Stimulated activated naive CD8-positive, alpha-beta T cell treated with anti-CD3 and anti-CD28 coated beads, Interleukin-15, Interleukin-2, amounts not matched to agents 100 U/mL and 50 U/mL, for 24 hours (primary cell): ENCODE data around the gene MED15.
A peak's percentile ranks its signal among the peaks of the same experiment; 100 is the strongest.

Experiments
- ATAC-seq: fragments of 150-1000 bp; cut with Tn5 transposase; one replicate; pipeline ENCODE4 v1.10.0; 2021
- DNase-seq: peaks from one replicate; pipeline ENCODE4 v3.0.0; 2021

The MED15 gene

GRCh38 chr22:20552443-20553401 is 45.3 kb downstream of the MED15 start:
- DNase-seq (no peak), ATAC-seq (no peak)

GRCh38 chr22:20553947-20554741 is 46.7 kb downstream of the MED15 start:
- ATAC-seq = no peak

DNA sequence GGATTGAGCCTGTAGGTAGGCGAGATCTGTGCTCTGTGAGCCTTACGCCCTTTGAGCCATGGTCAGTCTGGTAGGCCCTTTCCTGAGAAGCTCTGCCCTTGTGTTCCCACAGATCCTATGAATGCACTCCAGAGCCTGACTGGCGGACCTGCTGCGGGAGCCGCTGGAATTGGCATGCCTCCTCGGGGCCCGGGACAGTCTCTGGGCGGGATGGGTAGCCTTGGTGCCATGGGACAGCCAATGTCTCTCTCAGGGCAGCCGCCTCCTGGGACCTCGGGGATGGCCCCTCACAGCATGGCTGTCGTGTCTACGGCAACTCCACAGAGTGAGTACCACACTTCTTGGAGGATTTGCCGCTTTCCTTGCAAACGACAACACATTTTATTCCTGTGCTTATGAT is 47.4 kb downstream of the MED15 start:
- no peak for DNase-seq

More at GRCh38 chr22:20553947-20554741, 46.7 kb downstream of the MED15 start:
- DNase-seq = no peak

GRCh38 chr22:20558534-20558933 is 51.1 kb downstream of the MED15 start:
- DNase-seq (no peak), ATAC-seq (no peak)

More for the DNA sequence above, 47.4 kb downstream of the MED15 start:
- ATAC-seq = no peak

- no peak for ATAC-seq
- DNase-seq = no peak
These were observed 51.9 kb downstream of the MED15 start for GRCh38 chr22:20559174-20559760.

DNA sequence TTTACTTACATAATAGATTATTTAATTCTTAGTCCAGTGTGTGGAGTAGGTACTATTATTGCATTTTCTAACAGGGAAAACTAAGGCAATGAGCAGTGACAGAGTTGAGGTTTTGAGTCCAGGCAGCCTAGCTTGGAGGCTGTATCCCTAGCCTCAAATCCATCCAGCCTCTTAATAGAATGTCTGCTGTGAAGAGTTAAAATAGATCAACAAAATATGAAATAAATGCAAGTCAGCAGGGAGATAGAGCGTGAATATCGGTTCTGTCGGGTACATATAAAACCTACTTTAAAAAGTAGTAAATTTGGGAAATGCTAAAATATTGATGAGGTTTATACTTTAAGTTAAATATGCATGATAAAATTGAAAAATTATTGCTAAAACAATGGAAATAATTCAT is 53.3 kb downstream of the MED15 start:
- ATAC-seq (no peak), DNase-seq (no peak)

GRCh38 chr22:20561882-20562281 is 54.5 kb downstream of the MED15 start:
- DNase-seq (no peak), ATAC-seq (no peak)

DNA sequence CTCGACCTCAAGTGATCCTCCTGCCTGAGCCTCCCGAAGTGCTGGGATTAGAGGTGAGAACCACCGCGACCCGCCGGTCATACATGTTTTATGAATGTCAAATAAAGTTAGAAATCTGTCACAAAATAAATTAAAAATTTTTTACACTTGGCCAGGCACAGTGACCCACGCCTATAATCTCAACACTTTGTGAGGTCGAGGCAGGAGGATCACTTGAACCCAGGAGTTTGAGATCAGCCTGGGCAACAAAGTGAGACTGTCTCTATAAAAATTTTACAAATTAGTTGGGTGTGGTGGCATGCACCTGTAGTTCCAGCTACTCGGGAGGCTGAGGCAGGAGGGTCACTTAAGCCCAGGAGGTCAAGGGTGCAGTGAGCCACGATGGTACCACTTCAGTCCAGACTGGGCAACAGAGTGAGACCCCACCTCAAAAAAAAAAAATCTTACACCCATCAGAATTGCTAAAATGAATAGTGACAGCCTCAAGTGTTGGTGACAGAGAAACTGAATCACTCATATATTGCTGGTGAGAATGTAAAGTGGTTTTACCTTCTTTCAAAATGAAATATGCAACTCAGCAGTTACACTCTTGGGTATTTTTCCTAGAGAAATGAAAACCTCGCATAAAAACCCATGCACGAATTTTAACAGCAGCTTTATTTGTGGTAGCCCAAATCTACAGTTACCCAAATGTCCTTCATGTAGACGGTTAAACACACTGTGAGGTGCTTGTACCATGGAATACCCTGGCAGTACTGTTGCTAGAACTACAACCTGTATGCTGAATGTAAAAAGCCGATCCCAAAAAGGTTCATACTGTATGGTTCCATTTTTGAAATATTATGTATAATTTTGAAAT is 55.4 kb downstream of the MED15 start:
- ATAC-seq = peak; percentile 11

GRCh38 chr22:20563466-20563906 is 56.1 kb downstream of the MED15 start:
- ATAC-seq = peak; percentile 34
- DNase-seq = no peak

More for the DNA sequence above, 55.4 kb downstream of the MED15 start:
- no peak for DNase-seq

DNA sequence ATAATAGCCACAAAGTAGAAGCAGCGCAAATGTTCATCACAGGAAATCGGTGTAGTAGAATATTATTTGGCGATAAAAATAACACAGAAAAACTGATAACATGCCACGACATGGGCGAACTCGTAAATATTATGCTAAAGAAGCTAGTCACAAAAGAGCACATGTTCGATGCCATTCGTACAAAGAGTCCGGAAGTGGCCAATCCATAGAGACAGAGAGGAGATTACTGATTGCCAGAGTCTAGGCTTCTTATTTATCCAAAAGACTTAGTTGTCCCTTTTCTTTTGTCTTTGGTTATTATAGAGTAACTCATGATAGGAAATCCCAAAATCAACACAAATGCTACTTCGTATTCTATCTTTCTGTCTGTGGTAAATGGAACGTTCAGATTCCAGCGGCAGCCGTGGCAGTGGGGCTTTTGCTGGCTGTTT is 56.5 kb downstream of the MED15 start:
- ATAC-seq (no peak), DNase-seq (no peak)

DNA sequence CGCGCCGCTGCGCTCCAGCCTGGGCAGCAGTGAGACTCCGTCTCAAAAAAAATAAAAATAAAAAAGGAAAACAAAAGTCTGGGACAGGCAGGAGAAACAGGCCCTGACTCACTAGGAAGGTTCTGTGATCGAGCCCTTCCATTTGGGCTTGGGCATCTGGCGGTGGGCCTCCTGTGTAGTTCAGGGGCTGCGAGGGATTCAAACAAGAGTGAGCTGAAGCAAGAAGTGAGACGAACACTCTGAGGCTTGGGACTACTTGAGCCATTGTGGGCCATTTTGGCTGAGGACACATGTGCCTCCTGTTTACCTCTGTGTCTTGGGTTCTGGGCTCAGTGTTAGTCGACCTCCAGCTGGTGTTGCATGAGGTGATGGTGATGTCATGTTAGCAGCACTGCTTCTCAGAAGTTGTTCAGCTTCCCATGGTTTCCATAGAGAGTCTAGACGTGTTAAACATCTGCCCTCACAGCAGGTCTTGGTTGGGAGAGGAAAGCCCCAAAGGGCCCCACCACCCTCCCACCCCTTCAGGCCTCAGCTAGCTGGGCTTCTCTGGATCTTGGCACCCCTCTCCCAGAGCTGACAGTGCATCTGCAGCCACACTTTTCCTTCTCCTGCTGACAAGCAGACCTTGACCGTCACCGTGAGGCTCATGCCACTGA is 57.8 kb downstream of the MED15 start:
- ATAC-seq = no peak
- DNase-seq = no peak

DNA sequence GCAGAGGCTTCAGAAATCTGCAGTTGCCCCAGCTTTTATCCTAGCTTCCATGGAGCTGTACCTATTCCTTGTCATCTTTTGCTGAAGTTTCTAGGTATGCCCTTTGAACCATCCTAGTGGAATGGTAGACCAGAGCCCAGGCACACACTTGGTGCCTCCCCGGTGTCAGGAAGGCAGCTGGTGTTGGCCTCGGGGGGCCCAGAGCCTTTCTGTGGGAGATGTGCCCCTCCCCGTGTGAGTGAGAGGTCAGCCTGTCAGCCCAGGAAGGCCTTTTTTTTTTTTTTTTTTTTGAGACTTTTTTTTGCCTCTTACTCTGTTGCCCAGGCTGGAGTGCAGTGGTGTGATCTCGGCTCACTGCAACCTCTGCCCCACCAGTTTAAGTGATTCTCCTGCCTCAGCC is 58.4 kb downstream of the MED15 start:
- no peak for DNase-seq

DNA sequence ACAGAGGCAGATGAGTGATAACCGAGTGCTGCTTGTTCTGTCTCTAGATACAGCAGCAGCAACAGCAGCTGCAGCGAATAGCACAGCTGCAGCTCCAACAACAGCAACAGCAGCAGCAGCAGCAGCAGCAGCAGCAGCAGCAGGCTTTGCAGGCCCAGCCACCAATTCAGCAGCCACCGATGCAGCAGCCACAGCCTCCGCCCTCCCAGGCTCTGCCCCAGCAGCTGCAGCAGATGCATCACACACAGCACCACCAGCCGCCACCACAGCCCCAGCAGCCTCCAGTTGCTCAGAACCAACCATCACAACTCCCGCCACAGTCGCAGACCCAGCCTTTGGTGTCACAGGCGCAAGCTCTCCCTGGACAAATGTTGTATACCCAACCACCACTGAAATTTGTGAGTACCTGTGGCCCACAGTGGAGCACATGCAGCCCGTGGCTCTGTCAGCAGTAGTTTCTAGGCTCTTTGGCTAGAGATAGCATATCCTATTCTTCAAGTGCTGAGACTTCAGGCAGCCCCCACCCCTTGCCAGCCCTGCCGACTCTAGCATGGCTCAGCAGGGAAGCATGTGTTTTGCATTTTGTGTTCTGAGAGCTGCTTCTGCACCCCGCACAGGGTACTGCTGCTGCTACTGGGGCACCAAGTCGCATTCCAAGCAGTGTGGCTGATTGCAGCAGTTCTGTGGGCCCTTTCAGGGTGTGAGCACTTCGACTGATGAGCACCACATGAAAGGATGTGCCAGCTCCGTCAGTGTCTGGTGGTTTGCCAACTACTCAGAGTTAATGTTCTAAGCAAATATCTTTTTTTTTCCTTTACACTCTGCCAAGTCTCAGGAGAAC is 59.2 kb downstream of the MED15 start:
- ATAC-seq = peak; percentile 20

More for the DNA sequence above, 58.4 kb downstream of the MED15 start:
- no peak for ATAC-seq

DNA sequence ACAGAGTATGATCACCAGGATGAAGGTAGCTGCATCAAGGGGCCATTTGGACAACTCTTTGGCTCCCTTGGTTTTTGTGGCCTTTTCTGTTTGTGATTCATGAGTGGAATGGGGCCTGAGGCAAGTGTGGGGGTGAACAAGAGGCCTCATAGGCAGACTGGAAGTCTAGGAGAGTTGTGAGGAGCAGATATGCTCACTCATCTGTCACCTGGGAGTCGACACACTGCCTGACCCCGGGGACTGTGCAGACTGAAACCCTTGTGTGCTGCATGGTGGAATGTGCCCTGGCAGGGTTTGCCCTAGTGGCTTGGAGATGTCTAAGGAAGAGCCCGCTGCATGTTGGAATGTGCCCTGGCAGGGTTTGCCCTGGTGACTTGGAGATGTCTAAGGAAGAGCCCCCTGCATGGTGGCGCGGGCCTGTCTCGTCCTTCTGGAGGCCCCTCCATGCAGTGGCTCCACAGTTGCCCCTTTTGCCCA is 60.0 kb downstream of the MED15 start:
- DNase-seq (no peak), ATAC-seq (peak; percentile 10)

More for the DNA sequence above, 59.2 kb downstream of the MED15 start:
- peak; percentile 38 for DNase-seq

DNA sequence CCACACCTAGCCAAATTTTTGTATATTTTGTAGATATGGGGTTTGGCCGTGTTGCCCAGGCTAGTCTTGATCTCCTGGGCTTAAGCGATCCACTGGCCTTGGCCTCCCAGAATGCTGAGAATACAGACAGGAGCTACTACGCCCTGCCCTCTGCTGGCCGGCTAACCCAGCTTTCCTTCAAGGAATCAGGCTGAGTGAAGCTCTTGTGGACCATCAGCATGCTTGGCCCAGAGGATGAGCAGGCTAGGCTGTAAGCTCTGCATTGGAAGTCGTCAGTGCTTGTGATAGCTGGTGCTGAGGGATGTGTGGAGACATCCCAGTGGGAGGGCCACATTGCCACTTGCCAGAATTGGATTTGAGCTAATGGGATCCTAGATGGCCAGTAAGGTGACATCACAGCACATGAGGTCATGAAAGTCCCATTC is 60.6 kb downstream of the MED15 start:
- no peak for DNase-seq
- ATAC-seq = no peak

GRCh38 chr22:20568502-20569058 is 61.2 kb downstream of the MED15 start:
- ATAC-seq = no peak
- no peak for DNase-seq

DNA sequence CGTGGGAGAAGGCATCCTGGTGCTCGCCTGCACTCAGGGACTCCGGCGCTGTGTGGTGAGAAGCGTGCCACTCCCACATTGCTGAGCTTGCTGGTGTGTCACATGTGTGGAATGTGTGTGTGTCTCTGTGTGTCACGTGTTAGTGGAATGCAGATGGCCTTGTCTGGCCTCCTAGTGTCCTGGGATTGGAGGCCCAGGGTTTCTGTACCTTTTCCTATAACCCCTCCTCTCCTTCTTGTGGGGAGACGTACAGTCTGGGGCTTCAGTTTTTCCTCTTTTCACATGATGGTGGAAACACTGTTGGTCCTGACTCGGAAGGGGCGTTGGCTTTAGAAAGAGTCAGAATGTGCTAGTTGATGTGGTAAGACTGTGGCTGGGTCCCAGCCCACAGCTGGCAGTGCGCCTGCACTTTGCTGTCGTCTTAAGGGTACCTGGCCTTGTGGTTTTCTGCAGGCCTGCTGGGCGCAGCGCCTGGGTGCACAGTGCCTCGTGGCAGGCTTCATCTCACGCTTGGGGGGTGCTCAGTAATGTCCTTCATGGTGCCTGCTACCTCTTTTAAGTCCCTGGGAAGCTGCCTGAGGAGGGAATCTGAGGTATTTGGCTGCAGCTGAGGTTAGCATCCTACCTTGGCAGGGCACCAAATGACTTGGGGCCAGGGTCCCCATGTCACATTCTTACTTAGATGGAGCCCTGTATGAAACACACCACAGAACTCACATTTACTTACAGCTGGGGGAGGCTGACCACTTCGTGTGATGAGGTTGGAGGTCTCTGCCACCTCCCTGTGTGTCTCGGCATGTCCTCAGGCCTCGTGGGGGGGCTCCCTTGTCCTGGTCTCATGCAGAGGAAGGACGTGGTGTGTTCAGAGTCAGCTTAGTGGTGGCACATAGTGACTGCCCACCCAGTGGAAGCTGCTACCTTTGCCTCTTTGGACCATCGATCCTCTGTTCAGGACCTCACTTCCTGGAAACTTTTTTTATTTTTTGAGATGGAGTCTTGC is 61.9 kb downstream of the MED15 start:
- ATAC-seq = peak; percentile 83
- DNase-seq = peak; percentile 75

DNA sequence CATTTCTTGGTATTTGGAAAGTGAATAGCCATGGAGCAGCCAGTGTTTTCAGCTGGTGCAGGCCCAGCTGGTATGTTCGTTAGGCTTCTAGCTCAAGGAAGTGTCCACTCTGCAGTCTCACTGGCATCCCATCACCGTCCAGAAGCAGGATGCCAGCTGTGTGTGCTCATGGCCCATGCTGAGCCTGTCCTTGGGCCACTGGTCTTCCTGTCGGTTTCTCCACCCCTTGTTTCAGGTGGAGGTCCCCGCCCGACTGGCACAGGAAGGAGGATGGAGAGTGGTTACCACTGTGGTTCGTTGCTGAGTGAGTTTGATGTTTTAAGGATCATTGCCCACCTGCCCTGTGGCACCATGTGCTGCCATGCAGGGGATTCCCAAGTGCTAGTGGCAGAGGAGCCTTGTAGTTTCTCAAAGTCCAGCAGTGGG is 63.7 kb downstream of the MED15 start:
- no peak for DNase-seq
- no peak for ATAC-seq
